Measurements from ENCODE around the gene C1QTNF9.
"Not testable (repeated sequence)": the region's sequence is repeated elsewhere in the genome, so short reads cannot be mapped to it uniquely, and the experiment has no call there.

Gene C1QTNF9

GRCh38 chr13:24323036-24323738 is 13.8 kb downstream of the C1QTNF9 start:
- DNase-seq = no peak

- no peak for DNase-seq
These were observed 14.3 kb downstream of the C1QTNF9 start for GRCh38 chr13:24323739-24324075.

- not testable (repeated sequence) for DNase-seq
These were observed 18.2 kb downstream of the C1QTNF9 start for GRCh38 chr13:24327598-24327997.

GRCh38 chr13:24328145-24328544 is 18.8 kb downstream of the C1QTNF9 start:
- no peak for DNase-seq

GRCh38 chr13:24338721-24339120 is 29.3 kb downstream of the C1QTNF9 start:
- DNase-seq = no peak

GRCh38 chr13:24339937-24340607 is 30.7 kb downstream of the C1QTNF9 start:
- DNase-seq = no peak

- DNase-seq = no peak
These were observed 31.2 kb downstream of the C1QTNF9 start for GRCh38 chr13:24340608-24340955.

GRCh38 chr13:24341439-24341838 is 32.1 kb downstream of the C1QTNF9 start:
- no peak for DNase-seq

GRCh38 chr13:24348385-24348784 is 39.0 kb downstream of the C1QTNF9 start:
- DNase-seq = no peak

- DNase-seq = no peak
These were observed 39.6 kb downstream of the C1QTNF9 start for GRCh38 chr13:24348797-24349515.

GRCh38 chr13:24349778-24350664 is 40.6 kb downstream of the C1QTNF9 start:
- not testable (repeated sequence) for DNase-seq

- DNase-seq = no peak
These were observed 42.0 kb downstream of the C1QTNF9 start for GRCh38 chr13:24351423-24351822.

GRCh38 chr13:24353736-24354135 is 44.4 kb downstream of the C1QTNF9 start:
- no peak for DNase-seq

GRCh38 chr13:24355103-24355502 is 45.7 kb downstream of the C1QTNF9 start:
- DNase-seq = no peak

GRCh38 chr13:24356270-24356669 is 46.9 kb downstream of the C1QTNF9 start:
- no peak for DNase-seq

- no peak for DNase-seq
These were observed 47.5 kb downstream of the C1QTNF9 start for GRCh38 chr13:24356837-24357236.

- no peak for DNase-seq
These were observed 48.4 kb downstream of the C1QTNF9 start for GRCh38 chr13:24357756-24358155.

- not testable (repeated sequence) for DNase-seq
These were observed 49.5 kb downstream of the C1QTNF9 start for GRCh38 chr13:24358836-24359235.

- not testable (repeated sequence) for DNase-seq
These were observed 49.9 kb downstream of the C1QTNF9 start for GRCh38 chr13:24359252-24359651.

- DNase-seq = no peak
These were observed 50.7 kb downstream of the C1QTNF9 start for GRCh38 chr13:24360106-24360505.

- DNase-seq = no peak
These were observed 51.7 kb downstream of the C1QTNF9 start for GRCh38 chr13:24361113-24361512.

- DNase-seq = no peak
These were observed 52.5 kb downstream of the C1QTNF9 start for GRCh38 chr13:24361852-24362366.

- no peak for DNase-seq
These were observed 53.1 kb downstream of the C1QTNF9 start for GRCh38 chr13:24362435-24362952.
